ENCODE results near the gene CHN1. TPM values are rescaled to one million over a fixed set of nuclear protein-coding genes. Genes with fewer than 3 reads are reported as not detected.

Gene CHN1
- total RNA-seq, 2 experiments from 2014 or later = 0.11 to 0.50 TPM

DNA sequence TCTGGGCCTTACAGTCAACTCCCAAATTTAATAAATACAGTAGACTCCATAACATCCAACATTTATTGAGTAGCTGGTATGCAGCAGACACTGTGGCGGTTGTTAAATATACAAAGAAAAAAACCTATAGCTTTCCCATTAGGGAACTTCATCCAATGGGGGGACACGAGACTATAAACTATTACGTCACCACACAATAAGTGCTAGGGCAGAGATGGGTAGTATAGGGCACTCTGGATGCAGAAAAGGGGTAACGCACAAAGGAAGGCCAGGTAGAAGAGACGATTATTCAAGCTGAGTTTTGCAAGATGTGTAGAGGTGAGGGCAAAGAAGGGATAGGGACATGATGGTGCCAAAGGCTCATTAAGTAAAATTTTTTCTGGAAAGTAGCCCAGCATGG lies 10.8 kb downstream of the CHN1 start:
- DNase-seq = no peak
- Mint-ChIP-seq H3K4me3 (no peak overlapping the region), H3K9me3 (ENCODE audit: insufficient read depth) (no peaks in the 10 kb centered on the region), H3K36me3 (ENCODE audit: low read depth) (no peaks in the 10 kb centered on the region), H3K27ac (no peak overlapping the region), H3K27me3 (ENCODE audit: low read depth) (peaks cover 12% of the 10 kb centered on the region), H3K4me1 (ENCODE audit: low read depth) (peaks cover 2% of the 10 kb centered on the region)
- POLR2A ChIA-PET = no interaction called here
- ATAC-seq = no peak
- CTCF ChIA-PET = interaction anchor here (0.9 to 7.2 kb wide), 4 partner anchors 10 to 295 kb away, joined by 4 to 54 read pairs (median 8); no protein-coding TSS in a partner anchor

DNA sequence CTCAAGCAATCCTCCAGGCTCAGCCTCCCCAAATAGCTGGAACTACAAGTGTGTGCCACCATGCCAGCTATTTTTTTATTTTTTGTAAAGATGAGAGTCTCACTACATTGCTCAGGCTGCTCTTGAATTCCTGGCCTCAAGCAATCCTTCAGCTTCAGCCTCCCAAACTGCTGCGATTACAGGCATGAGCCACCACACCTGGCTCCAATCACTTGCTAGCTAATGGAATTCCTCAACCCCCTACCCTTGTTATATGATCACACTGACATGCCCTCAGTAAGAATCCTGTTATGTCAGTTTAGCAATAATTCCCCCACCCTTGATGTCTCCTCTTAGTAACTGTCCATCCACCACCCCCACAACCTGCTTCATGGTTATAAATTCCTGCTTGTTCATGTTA lies 12.3 kb downstream of the CHN1 start:
- DNase-seq = no peak
- H3K4me3 Mint-ChIP-seq = no peak overlapping the region
- no peaks in the 10 kb centered on the region for H3K36me3 Mint-ChIP-seq (ENCODE audit: low read depth)
- no peak for ATAC-seq
- no peaks in the 10 kb centered on the region for H3K9me3 Mint-ChIP-seq (ENCODE audit: insufficient read depth)
- ChIA-PET CTCF (interaction anchor here (4.7 to 7.2 kb wide), 3 partner anchors 221 to 294 kb away, joined by 36 to 54 read pairs (median 36); no protein-coding TSS in a partner anchor), POLR2A (no interaction called here)
- H3K27me3 Mint-ChIP-seq (ENCODE audit: low read depth) = peaks cover 12% of the 10 kb centered on the region
- no peak overlapping the region for H3K27ac Mint-ChIP-seq
- peaks cover 2% of the 10 kb centered on the region for H3K4me1 Mint-ChIP-seq (ENCODE audit: low read depth)

DNA sequence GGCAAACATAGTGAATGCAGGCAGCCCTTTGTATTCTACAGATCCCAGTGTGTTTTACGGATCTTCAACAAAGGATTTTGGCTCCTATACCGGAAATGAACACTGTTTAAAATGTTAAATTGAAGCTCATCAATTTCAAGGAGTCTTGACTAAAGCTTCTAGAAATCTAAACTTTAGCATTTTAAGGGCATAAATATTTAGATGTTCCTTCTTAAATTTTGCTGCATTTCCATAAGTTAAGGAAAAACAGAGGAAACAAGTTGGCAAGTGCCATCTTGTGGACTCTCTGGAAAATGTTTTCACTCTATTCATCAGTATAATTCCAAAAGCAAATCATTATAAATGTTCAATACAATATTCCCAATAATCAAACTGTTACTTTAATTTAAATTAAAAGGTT lies 19.6 kb downstream of the CHN1 start:
- no peak for ATAC-seq
- H3K36me3 Mint-ChIP-seq (ENCODE audit: low read depth) = no peaks in the 10 kb centered on the region
- H3K9me3 Mint-ChIP-seq (ENCODE audit: insufficient read depth) = no peaks in the 10 kb centered on the region
- POLR2A ChIA-PET = interaction anchor here (0.6 kb wide), 1 partner anchor 259 kb away, joined by 3 read pairs; no protein-coding TSS in a partner anchor
- DNase-seq = no peak
- peaks cover 2% of the 10 kb centered on the region for H3K4me1 Mint-ChIP-seq (ENCODE audit: low read depth)
- no peak overlapping the region for H3K4me3 Mint-ChIP-seq
- CTCF ChIA-PET = interaction anchor here (1.2 to 4.1 kb wide), 6 partner anchors 9 to 286 kb away, joined by 3 to 39 read pairs (median 18); no protein-coding TSS in a partner anchor
- H3K27ac Mint-ChIP-seq = no peak overlapping the region
- H3K27me3 Mint-ChIP-seq (ENCODE audit: low read depth) = peaks cover 11% of the 10 kb centered on the region

DNA sequence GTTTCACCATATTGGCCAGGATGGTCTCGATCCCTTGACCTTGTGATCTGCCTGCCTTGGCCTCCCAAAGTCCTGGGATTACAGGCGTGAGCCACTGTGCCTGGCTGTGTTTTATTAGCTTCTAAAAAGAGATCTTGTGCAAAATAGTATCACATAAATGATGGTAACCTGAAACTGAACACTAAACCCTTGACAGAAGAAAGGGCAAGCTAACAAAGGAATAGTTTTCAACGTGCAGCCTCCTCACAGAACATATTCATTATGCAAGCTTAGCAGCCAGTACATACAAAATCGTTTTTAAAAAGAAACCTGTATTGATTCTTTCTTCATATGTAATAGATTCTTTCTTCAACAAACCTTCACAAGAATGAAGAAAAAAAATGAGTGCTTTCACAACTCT lies 20.6 kb downstream of the CHN1 start:
- ChIA-PET POLR2A (no interaction called here), CTCF (interaction anchor here (0.8 to 4.1 kb wide), 10 partner anchors 10 to 285 kb away, joined by 3 to 39 read pairs (median 4); no protein-coding TSS in a partner anchor)
- no peak overlapping the region for H3K27ac Mint-ChIP-seq
- no peak for DNase-seq
- no peaks in the 10 kb centered on the region for H3K4me1 Mint-ChIP-seq (ENCODE audit: low read depth)
- no peak overlapping the region for H3K4me3 Mint-ChIP-seq
- no peaks in the 10 kb centered on the region for H3K36me3 Mint-ChIP-seq (ENCODE audit: low read depth)
- H3K9me3 Mint-ChIP-seq (ENCODE audit: insufficient read depth) = no peaks in the 10 kb centered on the region
- ATAC-seq = no peak
- H3K27me3 Mint-ChIP-seq (ENCODE audit: low read depth) = peaks cover 7% of the 10 kb centered on the region

DNA sequence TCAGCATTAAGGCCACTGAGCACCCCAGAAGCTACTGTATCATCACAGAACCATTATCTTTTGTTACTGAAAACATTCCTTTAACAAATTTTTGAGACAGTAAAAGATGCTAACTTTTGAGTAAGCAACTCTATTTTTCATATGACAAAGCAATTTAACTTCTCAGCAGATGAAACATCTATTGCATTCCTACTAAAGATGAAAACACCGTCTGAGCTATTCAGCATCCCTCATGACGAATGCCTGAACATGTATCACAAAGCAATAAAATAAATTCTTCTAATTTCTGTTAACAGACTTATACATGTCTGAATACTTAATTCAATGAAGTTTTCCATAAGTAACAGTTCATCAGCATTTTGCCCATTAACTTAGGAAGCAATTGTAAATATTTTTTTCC lies 23.9 kb downstream of the CHN1 start:
- DNase-seq = no peak
- ATAC-seq = no peak
- Mint-ChIP-seq H3K27me3 (ENCODE audit: low read depth) (peaks cover 10% of the 10 kb centered on the region), H3K27ac (no peak overlapping the region), H3K4me1 (ENCODE audit: low read depth) (no peaks in the 10 kb centered on the region), H3K4me3 (no peak overlapping the region), H3K36me3 (ENCODE audit: low read depth) (no peaks in the 10 kb centered on the region), H3K9me3 (ENCODE audit: insufficient read depth) (no peaks in the 10 kb centered on the region)
- ChIA-PET CTCF (interaction anchor here (1.9 kb wide), 1 partner anchor 210 kb away, joined by 7 read pairs; no protein-coding TSS in a partner anchor), POLR2A (no interaction called here)

DNA sequence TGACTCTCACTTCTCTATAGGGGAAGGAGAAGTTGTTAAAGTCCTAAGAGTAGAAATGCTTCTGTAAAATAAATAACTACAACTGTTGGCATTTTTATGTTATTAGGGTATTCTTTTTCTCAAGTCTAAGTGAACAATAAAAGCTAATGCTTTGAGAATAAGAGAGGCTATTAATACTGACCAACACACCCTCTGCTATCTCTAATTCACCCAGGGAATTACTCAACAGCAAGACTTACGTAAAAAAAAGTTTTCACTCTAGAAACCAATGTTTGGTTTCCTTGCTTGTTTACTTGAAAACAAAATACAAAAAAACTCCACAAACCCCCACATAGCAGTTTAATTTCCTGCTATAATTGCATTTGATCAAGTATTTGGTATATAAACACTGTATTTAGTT lies 25.2 kb downstream of the CHN1 start:
- ATAC-seq = no peak
- no peaks in the 10 kb centered on the region for H3K4me1 Mint-ChIP-seq (ENCODE audit: low read depth)
- no peaks in the 10 kb centered on the region for H3K9me3 Mint-ChIP-seq (ENCODE audit: insufficient read depth)
- ChIA-PET POLR2A (no interaction called here), CTCF (interaction anchor here (1.1 to 1.9 kb wide), 2 partner anchors 208 to 231 kb away, joined by 7 read pairs; no protein-coding TSS in a partner anchor)
- DNase-seq = no peak
- no peaks in the 10 kb centered on the region for H3K36me3 Mint-ChIP-seq (ENCODE audit: low read depth)
- H3K4me3 Mint-ChIP-seq = no peak overlapping the region
- H3K27ac Mint-ChIP-seq = no peak overlapping the region
- peaks cover 10% of the 10 kb centered on the region for H3K27me3 Mint-ChIP-seq (ENCODE audit: low read depth)

DNA sequence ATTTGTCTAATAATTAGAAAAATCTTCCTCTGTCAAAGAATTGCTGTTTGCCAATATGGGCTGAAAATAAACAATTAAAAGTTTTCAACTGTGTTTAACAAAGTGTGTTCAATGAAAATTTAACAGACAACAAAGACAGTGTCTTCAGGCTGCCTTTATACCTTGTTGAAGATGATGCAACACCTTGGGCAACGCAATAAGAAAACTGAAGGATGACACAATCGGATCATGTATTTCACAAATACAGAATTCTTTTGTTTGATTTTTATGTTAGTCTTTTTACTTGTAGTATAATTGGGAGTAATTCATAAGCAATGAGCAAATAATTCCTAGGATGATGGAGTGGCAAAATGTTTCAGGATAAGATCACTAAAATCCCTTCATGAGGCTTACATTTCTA lies 27.8 kb downstream of the CHN1 start:
- H3K9me3 Mint-ChIP-seq (ENCODE audit: insufficient read depth) = no peaks in the 10 kb centered on the region
- DNase-seq (no peak), ATAC-seq (no peak)
- H3K36me3 Mint-ChIP-seq (ENCODE audit: low read depth) = no peaks in the 10 kb centered on the region
- no peak overlapping the region for H3K4me3 Mint-ChIP-seq
- H3K27ac Mint-ChIP-seq = no peak overlapping the region
- POLR2A ChIA-PET = no interaction called here
- H3K4me1 Mint-ChIP-seq (ENCODE audit: low read depth) = no peaks in the 10 kb centered on the region
- peaks cover 15% of the 10 kb centered on the region for H3K27me3 Mint-ChIP-seq (ENCODE audit: low read depth)
- CTCF ChIA-PET = no interaction called here

DNA sequence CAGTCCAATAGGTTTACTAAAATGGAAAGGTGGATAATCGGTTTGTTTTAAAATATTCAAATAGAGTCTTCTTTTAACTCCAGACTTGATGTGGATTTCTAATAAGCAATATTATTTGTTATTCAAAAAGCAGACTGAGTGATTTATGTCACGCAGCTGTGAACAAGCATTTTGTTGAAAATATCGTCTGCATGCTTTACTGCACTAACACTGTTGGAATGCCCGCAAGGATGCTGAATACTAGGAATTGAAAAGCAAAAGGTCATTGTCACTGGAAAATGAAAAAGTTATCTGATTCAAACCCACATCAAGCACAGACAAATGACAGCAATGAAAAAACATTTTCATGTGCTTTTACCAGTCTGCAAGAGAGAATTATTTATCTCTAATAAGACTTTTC lies 31.1 kb downstream of the CHN1 start:
- ATAC-seq = no peak
- POLR2A ChIA-PET = no interaction called here
- no peak overlapping the region for H3K27ac Mint-ChIP-seq
- no peaks in the 10 kb centered on the region for H3K36me3 Mint-ChIP-seq (ENCODE audit: low read depth)
- no peak for DNase-seq
- H3K9me3 Mint-ChIP-seq (ENCODE audit: insufficient read depth) = no peaks in the 10 kb centered on the region
- peaks cover 4% of the 10 kb centered on the region for H3K4me1 Mint-ChIP-seq (ENCODE audit: low read depth)
- CTCF ChIA-PET = no interaction called here
- peaks cover 17% of the 10 kb centered on the region for H3K27me3 Mint-ChIP-seq (ENCODE audit: low read depth)
- H3K4me3 Mint-ChIP-seq = no peak overlapping the region

DNA sequence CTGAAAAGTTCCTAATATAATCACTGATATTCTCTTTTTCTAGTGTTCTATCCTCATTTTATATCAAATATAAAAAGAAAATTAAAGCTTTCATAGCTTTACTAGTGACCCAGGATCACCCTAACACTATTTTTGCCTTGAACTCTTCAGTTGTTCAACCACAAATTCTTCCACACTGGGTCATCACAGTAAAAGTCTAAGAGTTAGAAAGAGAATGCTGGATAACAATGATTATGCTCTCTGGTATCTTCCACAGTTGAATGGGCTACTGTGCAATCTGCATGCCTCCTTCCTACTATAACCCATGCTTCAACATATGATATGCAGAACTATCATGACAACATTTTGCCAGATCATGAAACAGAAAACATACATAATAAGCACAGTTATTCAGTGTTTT lies 32.3 kb downstream of the CHN1 start:
- POLR2A ChIA-PET = no interaction called here
- no peaks in the 10 kb centered on the region for H3K9me3 Mint-ChIP-seq (ENCODE audit: insufficient read depth)
- H3K36me3 Mint-ChIP-seq (ENCODE audit: low read depth) = no peaks in the 10 kb centered on the region
- H3K27me3 Mint-ChIP-seq (ENCODE audit: low read depth) = peaks cover 16% of the 10 kb centered on the region
- no peak overlapping the region for H3K27ac Mint-ChIP-seq
- no peak for ATAC-seq
- peaks cover 5% of the 10 kb centered on the region for H3K4me1 Mint-ChIP-seq (ENCODE audit: low read depth)
- no peak overlapping the region for H3K4me3 Mint-ChIP-seq
- CTCF ChIA-PET = interaction anchor here (1.2 to 1.5 kb wide), 3 partner anchors 11 to 276 kb away, joined by 3 to 5 read pairs (median 4); no protein-coding TSS in a partner anchor
- DNase-seq = no peak

DNA sequence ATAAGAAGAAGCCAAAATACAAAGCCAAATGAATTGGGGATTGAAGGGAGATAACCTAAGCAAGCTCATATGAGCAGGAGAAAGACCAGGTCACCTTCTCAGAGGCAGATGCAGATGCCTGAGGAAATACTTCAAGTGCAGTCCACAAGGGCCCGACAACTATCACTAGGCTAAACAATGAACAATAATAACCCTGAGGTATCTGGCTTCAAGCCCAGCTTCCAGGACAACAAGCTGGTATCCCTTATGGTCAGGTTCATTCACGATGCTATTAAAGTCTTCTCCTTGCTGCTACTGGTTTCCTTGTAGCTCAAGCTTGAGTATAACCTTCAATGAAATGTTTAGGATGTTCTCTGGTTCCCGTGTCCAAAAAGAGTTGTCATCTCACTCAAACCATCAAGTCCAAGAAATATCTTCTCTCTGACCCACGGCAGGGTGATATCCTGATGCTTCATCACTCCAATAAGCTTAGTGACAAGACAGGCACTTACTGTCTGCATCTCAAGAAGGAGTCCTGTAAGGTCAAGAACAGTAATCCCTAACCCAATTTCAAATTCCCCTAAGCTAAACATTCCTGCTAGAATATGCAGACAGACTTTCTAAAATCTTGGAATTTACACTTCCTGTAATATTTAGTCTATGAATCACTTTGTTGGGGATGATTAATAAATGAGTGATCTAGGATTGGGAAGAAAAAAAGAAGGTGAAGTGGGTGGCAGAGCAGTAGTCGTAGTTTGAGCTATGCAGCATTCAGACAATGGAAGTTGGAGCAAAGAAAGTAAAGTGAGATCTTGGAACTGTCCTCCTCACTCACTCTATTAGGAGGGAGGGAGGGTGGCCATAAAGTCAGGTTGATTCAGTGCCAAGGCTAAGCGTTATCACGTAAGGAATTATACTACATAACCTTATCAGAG lies 33.1 kb downstream of the CHN1 start:
- CTCF ChIA-PET = interaction anchor here (1.1 to 1.5 kb wide), 4 partner anchors 10 to 275 kb away, joined by 3 to 5 read pairs (median 4); no protein-coding TSS in a partner anchor
- H3K36me3 Mint-ChIP-seq (ENCODE audit: low read depth) = no peaks in the 10 kb centered on the region

DNA sequence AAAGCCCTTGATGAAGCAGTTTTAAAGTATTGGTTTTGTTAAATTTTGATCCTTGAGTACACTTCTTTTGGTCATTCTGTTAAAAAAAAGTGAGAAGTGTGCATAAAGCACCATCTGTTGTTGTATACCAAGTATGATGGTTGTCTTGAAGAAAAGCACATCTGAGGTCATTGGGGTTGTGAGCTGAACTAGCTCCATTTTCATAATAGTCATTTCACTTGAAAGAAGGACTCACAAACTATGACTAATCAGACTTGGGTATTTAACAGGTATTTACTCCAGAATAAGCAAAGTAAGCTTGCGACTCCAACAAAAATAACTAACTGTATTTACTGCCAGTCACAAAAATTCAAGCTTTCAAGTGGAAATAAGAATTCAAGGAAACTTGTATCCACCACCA lies 35.1 kb downstream of the CHN1 start:
- H3K9me3 Mint-ChIP-seq (ENCODE audit: insufficient read depth) = no peaks in the 10 kb centered on the region
- H3K4me1 Mint-ChIP-seq (ENCODE audit: low read depth) = peaks cover 11% of the 10 kb centered on the region
- ChIA-PET CTCF (interaction anchor here (0.8 kb wide), 1 partner anchor 221 kb away, joined by 4 read pairs; no protein-coding TSS in a partner anchor), POLR2A (no interaction called here)
- DNase-seq (no peak), ATAC-seq (no peak)
- H3K27me3 Mint-ChIP-seq (ENCODE audit: low read depth) = peaks cover 12% of the 10 kb centered on the region
- H3K27ac Mint-ChIP-seq = no peak overlapping the region
- H3K36me3 Mint-ChIP-seq (ENCODE audit: low read depth) = no peaks in the 10 kb centered on the region
- H3K4me3 Mint-ChIP-seq = no peak overlapping the region

More for the DNA sequence above, 33.1 kb downstream of the CHN1 start:
- Mint-ChIP-seq H3K4me1 (ENCODE audit: low read depth) (peaks cover 5% of the 10 kb centered on the region), H3K27me3 (ENCODE audit: low read depth) (peaks cover 16% of the 10 kb centered on the region), H3K27ac (no peak overlapping the region), H3K4me3 (no peak overlapping the region), H3K9me3 (ENCODE audit: insufficient read depth) (no peaks in the 10 kb centered on the region)
- DNase-seq (no peak), ATAC-seq (no peak)
- POLR2A ChIA-PET = no interaction called here

DNA sequence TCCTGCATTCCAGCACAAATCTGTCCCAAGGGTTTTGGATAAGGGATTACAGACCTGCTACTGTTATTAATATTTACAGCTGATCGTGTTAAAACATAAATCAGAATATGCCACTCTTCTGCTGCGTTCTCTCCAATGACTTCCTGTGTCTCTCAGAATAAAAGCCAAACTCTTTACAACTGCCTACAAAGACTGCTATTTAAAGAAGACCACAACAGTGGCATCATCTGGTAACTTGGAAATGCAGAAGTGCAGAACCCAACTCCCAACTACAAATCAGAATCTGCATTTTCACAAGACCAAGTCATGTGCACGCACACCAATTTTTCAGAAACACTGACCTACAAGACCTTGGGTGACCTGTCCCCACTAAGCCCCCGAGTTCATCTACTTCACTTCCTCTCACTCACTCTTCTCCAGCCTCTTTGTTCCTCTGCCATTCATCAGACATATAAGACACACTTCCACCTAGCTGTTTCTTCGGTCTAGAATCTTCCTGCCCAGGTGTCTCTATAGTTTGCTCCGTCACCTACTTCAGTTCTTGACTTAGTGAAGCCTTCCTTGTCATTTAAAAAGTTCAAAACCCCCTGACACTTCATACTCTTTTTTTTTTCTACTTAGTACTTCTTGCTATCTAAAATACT lies 36.0 kb downstream of the CHN1 start:
- DNase-seq (no peak), ATAC-seq (no peak)
- Mint-ChIP-seq H3K36me3 (ENCODE audit: low read depth) (no peaks in the 10 kb centered on the region), H3K27ac (no peak overlapping the region), H3K4me3 (no peak overlapping the region), H3K27me3 (ENCODE audit: low read depth) (peaks cover 12% of the 10 kb centered on the region), H3K9me3 (ENCODE audit: insufficient read depth) (no peaks in the 10 kb centered on the region), H3K4me1 (ENCODE audit: low read depth) (peaks cover 11% of the 10 kb centered on the region)
- CTCF ChIA-PET = interaction anchor here (0.7 kb wide), 1 partner anchor 195 kb away, joined by 3 read pairs; no protein-coding TSS in a partner anchor
- POLR2A ChIA-PET = no interaction called here

Data from activated CD8-positive, alpha-beta T cell treated with anti-CD3 and anti-CD28 coated beads, Interleukin-2, amount 10 ng/mL, durations not matched to agents 7 days and 5 days (primary cell).